Measurements from ENCODE around the gene ZBTB42. TPM values are rescaled to one million over a fixed set of nuclear protein-coding genes. Genes with fewer than 3 reads are reported as not detected.

ZBTB42 gene
- total RNA-seq, 1 experiment from 2014 or later, result 1.0 TPM

DNA sequence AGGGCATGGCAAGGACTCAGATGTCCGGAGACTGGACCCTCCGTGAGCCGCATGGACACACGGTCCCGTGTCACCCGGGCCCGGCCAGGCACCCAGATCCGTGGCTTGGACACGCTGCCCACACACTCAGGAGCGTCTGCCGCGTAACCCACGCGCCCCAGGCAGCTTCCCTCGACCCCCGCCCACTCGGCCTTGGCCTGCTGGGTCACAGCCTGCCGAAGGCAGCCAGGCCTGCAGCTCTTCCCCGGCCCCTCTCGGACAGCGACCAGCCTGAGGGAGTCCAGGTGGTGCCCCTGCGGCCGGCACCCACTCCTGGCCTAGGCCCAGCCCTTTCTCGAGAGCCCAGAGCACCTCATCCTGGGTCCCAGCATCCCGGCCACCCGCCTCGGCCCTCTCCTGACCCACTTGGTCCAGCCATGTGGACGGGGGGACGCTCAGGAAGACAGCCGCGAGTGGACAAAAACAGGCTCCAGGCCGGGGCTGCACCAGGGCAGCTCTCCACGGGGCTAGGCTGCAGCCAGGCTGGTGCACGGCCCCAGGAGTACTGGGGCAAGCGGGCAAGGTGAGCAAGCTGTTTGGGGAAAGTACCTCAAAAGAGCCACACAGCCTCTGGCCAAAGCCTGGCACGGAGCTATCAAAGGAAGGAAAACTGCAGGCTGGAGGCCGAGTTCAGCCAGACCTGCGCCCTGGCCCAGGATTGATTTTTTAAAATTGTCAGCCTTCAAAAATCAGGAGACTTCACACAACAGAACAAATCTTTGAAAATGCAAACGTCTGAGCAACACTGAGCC lies 11.8 kb upstream of the ZBTB42 start:
- TF ChIP-seq CTCF (IDR thresholded peaks at IDR 0.05; ENCODE audit: unreplicated experiment), result no peak
- no peaks in the 10 kb centered on the region for H3K9me3 Mint-ChIP-seq (ENCODE audit: unreplicated experiment)
- intact Hi-C loops (cut with micrococcal nuclease), result no loop called here
- H3K4me3 Mint-ChIP-seq (ENCODE audit: unreplicated experiment), result no peak overlapping the region
- H3K4me1 Mint-ChIP-seq (ENCODE audit: insufficient read depth, unreplicated experiment), result peaks cover 27% of the 10 kb centered on the region
- ChIA-PET POLR2A (no interaction called here), CTCF (interaction anchor here (0.6 to 1.5 kb wide), 3 partner anchors 20 to 56 kb away, joined by 3 to 11 read pairs (median 3); no protein-coding TSS in a partner anchor)
- H3K27me3 Mint-ChIP-seq (ENCODE audit: insufficient read depth, unreplicated experiment), result no peaks in the 10 kb centered on the region
- DNase-seq (ENCODE audit: unreplicated experiment), result no peak
- peaks cover 5% of the 10 kb centered on the region for H3K36me3 Mint-ChIP-seq (ENCODE audit: insufficient read depth, unreplicated experiment)
- no peak overlapping the region for H3K27ac Mint-ChIP-seq (ENCODE audit: low read depth, unreplicated experiment)
- BruUV-seq (replicated peaks), result no TSS peak

GRCh38 chr14:104789752-104790743 lies 10.9 kb upstream of the ZBTB42 start:
- H3K4me1 Mint-ChIP-seq (ENCODE audit: insufficient read depth, unreplicated experiment), result peaks cover 33% of the 10 kb centered on the region

DNA sequence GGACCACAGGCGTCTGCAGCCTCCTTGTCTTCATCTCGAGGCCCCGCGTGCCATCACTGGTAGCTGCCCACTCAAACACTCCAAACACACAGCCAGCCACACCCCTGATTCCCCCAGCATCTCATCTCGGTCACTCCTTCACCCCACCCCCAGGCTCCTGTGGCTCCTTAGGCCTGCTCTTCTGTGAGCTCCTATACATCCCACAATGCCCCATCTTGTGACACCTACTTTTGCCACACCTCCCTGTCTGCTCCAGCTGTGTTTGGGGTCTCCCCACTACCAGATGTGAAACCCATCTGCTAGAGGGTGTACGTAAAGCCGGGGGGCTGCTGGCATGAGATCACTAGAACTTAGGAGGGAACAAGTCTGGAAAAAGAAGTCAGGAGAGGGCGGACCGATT lies 9.5 kb upstream of the ZBTB42 start:
- Mint-ChIP-seq H3K27me3 (ENCODE audit: insufficient read depth, unreplicated experiment) (no peaks in the 10 kb centered on the region), H3K36me3 (ENCODE audit: insufficient read depth, unreplicated experiment) (peaks cover 5% of the 10 kb centered on the region), H3K4me1 (ENCODE audit: insufficient read depth, unreplicated experiment) (peaks cover 33% of the 10 kb centered on the region), H3K9me3 (ENCODE audit: unreplicated experiment) (no peaks in the 10 kb centered on the region), H3K4me3 (ENCODE audit: unreplicated experiment) (peak overlapping the region; percentile 29), H3K27ac (ENCODE audit: low read depth, unreplicated experiment) (peak overlapping the region; percentile 19)
- TF ChIP-seq CTCF (IDR thresholded peaks at IDR 0.05; ENCODE audit: unreplicated experiment), result no peak
- ChIA-PET POLR2A (interaction anchor here (1.2 to 1.8 kb wide), 2 partner anchors 10 to 28 kb away, joined by 3 to 6 read pairs; partner anchors contain the start of gene ZBTB42), CTCF (interaction anchor here (1.4 kb wide), 1 partner anchor 22 kb away, joined by 8 read pairs; no protein-coding TSS in a partner anchor)
- no peak for DNase-seq (ENCODE audit: unreplicated experiment)
- intact Hi-C loops (cut with micrococcal nuclease), result no loop called here
- BruUV-seq (replicated peaks), result no TSS peak

More at GRCh38 chr14:104789752-104790743, 10.9 kb upstream of the ZBTB42 start:
- DNase-seq (ENCODE audit: unreplicated experiment), result no peak
- POLR2A ChIA-PET, result no interaction called here
- intact Hi-C loops (cut with micrococcal nuclease), result no loop called here
- TF ChIP-seq CTCF (IDR thresholded peaks at IDR 0.05; ENCODE audit: unreplicated experiment), result no peak
- Mint-ChIP-seq H3K27ac (ENCODE audit: low read depth, unreplicated experiment) (no peak overlapping the region), H3K27me3 (ENCODE audit: insufficient read depth, unreplicated experiment) (no peaks in the 10 kb centered on the region), H3K36me3 (ENCODE audit: insufficient read depth, unreplicated experiment) (peaks cover 5% of the 10 kb centered on the region), H3K4me3 (ENCODE audit: unreplicated experiment) (no peak overlapping the region), H3K9me3 (ENCODE audit: unreplicated experiment) (no peaks in the 10 kb centered on the region)
- CTCF ChIA-PET, result interaction anchor here (0.5 to 1.5 kb wide), 5 partner anchors 21 to 748 kb away, joined by 3 to 11 read pairs (median 3); no protein-coding TSS in a partner anchor
- BruUV-seq (replicated peaks), result no TSS peak

Measured in MCF 10A (cell line).